Measurements from ENCODE around the gene ZNF669.

The ZNF669 gene

GRCh38 chr1:247113733-247114271 is 9.6 kb upstream of the ZNF669 start:
- no peak for DNase-seq (ENCODE audit: low read depth)
- no peak overlapping the region for H3K4me3 ChIP-seq (ENCODE audit: low read depth, low read length)
- TF ChIP-seq CTCF (IDR thresholded peaks at IDR 0.05; ENCODE audit: low read depth, low read length, missing control alignments) = no peak

- TF ChIP-seq CTCF (IDR thresholded peaks at IDR 0.05; ENCODE audit: low read depth, low read length, missing control alignments) = no peak
- H3K4me3 ChIP-seq (ENCODE audit: low read depth, low read length) = no peak overlapping the region
- no peak for DNase-seq (ENCODE audit: low read depth)
Observed at GRCh38 chr1:247113094-247113497, 8.9 kb upstream of the ZNF669 start.

GRCh38 chr1:247112479-247112781 is 8.3 kb upstream of the ZNF669 start:
- DNase-seq (ENCODE audit: low read depth) = no peak
- no peak overlapping the region for H3K4me3 ChIP-seq (ENCODE audit: low read depth, low read length)
- TF ChIP-seq CTCF (IDR thresholded peaks at IDR 0.05; ENCODE audit: low read depth, low read length, missing control alignments) = no peak

GRCh38 chr1:247111700-247112478 is 7.7 kb upstream of the ZNF669 start:
- H3K4me3 ChIP-seq (ENCODE audit: low read depth, low read length) = no peak overlapping the region; the same call in 1 of the 2 replicates
- no peak for DNase-seq (ENCODE audit: low read depth)
- no peak for TF ChIP-seq CTCF (IDR thresholded peaks at IDR 0.05; ENCODE audit: low read depth, low read length, missing control alignments)

- no peak for DNase-seq (ENCODE audit: low read depth)
- peak overlapping the region; percentile 17; the same call in 1 of the 2 replicates for H3K4me3 ChIP-seq (ENCODE audit: low read depth, low read length)
- no peak for TF ChIP-seq CTCF (IDR thresholded peaks at IDR 0.05; ENCODE audit: low read depth, low read length, missing control alignments)
Observed at GRCh38 chr1:247111259-247111699, 7.1 kb upstream of the ZNF669 start.

GRCh38 chr1:247110627-247111258 is 6.6 kb upstream of the ZNF669 start:
- no peak for TF ChIP-seq CTCF (IDR thresholded peaks at IDR 0.05; ENCODE audit: low read depth, low read length, missing control alignments)
- H3K4me3 ChIP-seq (ENCODE audit: low read depth, low read length) = peak overlapping the region; percentile 17; the same call in 1 of the 2 replicates
- no peak for DNase-seq (ENCODE audit: low read depth)

All from GM12864 (cell line).